Choroid plexus epithelial cell (primary cell): ENCODE data around the gene SMKR1.
A peak's percentile ranks its signal among the peaks of the same experiment; 100 is the strongest.

ENCODE experiments used
- DNase-seq: peaks from one replicate; pipeline ENCODE4 v3.0.0-alpha.2; 2010; ENCODE audit warnings: low read depth
- H3K4me3 ChIP-seq: 2 replicates; pipeline ENCODE4 v1.5.1; 2011; ENCODE audit warnings: low read depth, mild to moderate bottlenecking, control low read depth, low read length, moderate library complexity
- CTCF ChIP-seq: conservative IDR thresholded peaks from 2 replicates; pipeline ENCODE4 v1.5.1; 2011; ENCODE audit warnings: low read depth, mild to moderate bottlenecking, control low read depth, inconsistent platforms, low read length, moderate library complexity

Gene SMKR1

GRCh38 chr7:129514683-129515082, 12.4 kb downstream of the SMKR1 start:
- no peak for TF ChIP-seq CTCF
- DNase-seq, result peak; percentile 75

GRCh38 chr7:129515381-129515780, 13.1 kb downstream of the SMKR1 start:
- no peak overlapping the region for H3K4me3 ChIP-seq
- DNase-seq, result no peak
- TF ChIP-seq CTCF, result no peak

More at GRCh38 chr7:129514683-129515082, 12.4 kb downstream of the SMKR1 start:
- no peak overlapping the region for H3K4me3 ChIP-seq

- TF ChIP-seq CTCF, result no peak
- DNase-seq, result peak; percentile 48
- H3K4me3 ChIP-seq, result no peak overlapping the region
Measured at GRCh38 chr7:129517931-129518330, 15.6 kb downstream of the SMKR1 start.

- no peak for DNase-seq
- no peak overlapping the region for H3K4me3 ChIP-seq
- TF ChIP-seq CTCF, result no peak
Measured at GRCh38 chr7:129519464-129519863, 17.1 kb downstream of the SMKR1 start.

GRCh38 chr7:129522088-129522970, 20.0 kb downstream of the SMKR1 start:
- DNase-seq, result peak; percentile 12
- TF ChIP-seq CTCF, result no peak
- H3K4me3 ChIP-seq, result no peak overlapping the region

- H3K4me3 ChIP-seq, result no peak overlapping the region
- no peak for DNase-seq
- no peak for TF ChIP-seq CTCF
Measured at GRCh38 chr7:129522971-129523340, 20.6 kb downstream of the SMKR1 start.

- DNase-seq, result no peak
- TF ChIP-seq CTCF, result no peak
- H3K4me3 ChIP-seq, result no peak overlapping the region
Measured at GRCh38 chr7:129523924-129524323, 21.6 kb downstream of the SMKR1 start.
